Spleen (tissue), 11 donors: Measurements from ENCODE around the gene FTO. TPM values are rescaled to one million over a fixed set of nuclear protein-coding genes. Genes with fewer than 3 reads are reported as not detected.

Source experiments
- DNase-seq: peaks from one replicate; pipeline ENCODE4 v3.0.0-alpha.2; 2020
- H3K27ac ChIP-seq, 8 donors: fragments of 200-600 bp; sonication (generic) in 7 of 8; 1 replicate in 4 of 8; 2 replicates in 4 of 8; pipeline versions ENCODE4 v1.5.0 to v1.8.0; 2016 to 2021; ENCODE audit warnings: inconsistent platforms in 4 of 8, mild to moderate bottlenecking in 4 of 8, moderate library complexity in 1 of 8
- H3K27me3 ChIP-seq, 7 donors: fragments of 200-600 bp; sonication (generic) in 6 of 7; replicated peaks in 1 of 7; 1 replicate in 4 of 7; 2 replicates in 3 of 7; pipeline versions ENCODE4 v1.5.0 to v1.8.0; 2016 to 2021; ENCODE audit warnings: inconsistent platforms in 3 of 7, mild to moderate bottlenecking in 1 of 7
- H3K36me3 ChIP-seq, 6 donors: fragments of 200-600 bp; sonication (generic) in 5 of 6; 1 replicate in 4 of 6; 2 replicates in 2 of 6; pipeline versions ENCODE4 v1.5.0 to v1.8.0; 2016 to 2021; ENCODE audit warnings: inconsistent platforms in 2 of 6
- H3K4me1 ChIP-seq, 6 donors: fragments of 200-600 bp; sonication (generic) in 5 of 6; 1 replicate in 3 of 6; 2 replicates in 3 of 6; pipeline versions ENCODE4 v1.5.0 to v1.8.0; 2016 to 2021; ENCODE audit warnings: inconsistent platforms in 3 of 6
- H3K4me3 ChIP-seq, 8 donors: fragments of 200-600 bp; sonication (generic) in 7 of 8; 1 replicate in 4 of 8; 2 replicates in 4 of 8; pipeline versions ENCODE4 v1.5.0 to v1.8.0; 2016 to 2021; ENCODE audit warnings: inconsistent platforms in 4 of 8, mild to moderate bottlenecking in 4 of 8, moderate library complexity in 2 of 8
- H3K9me3 ChIP-seq, 8 donors: fragments of 200-600 bp; sonication (generic) in 7 of 8; 1 replicate in 4 of 8; 2 replicates in 4 of 8; pipeline versions ENCODE4 v1.5.0 to v1.8.0; 2016 to 2021; ENCODE audit warnings: inconsistent platforms in 4 of 8
- POLR2A ChIP-seq, 3 donors: fragments of 450-650 bp; IDR thresholded peaks; one replicate each; pipeline ENCODE4 v1.5.1; 2017; ENCODE audit warnings: antibody characterized with exemption in 3 of 3, mild to moderate bottlenecking in 1 of 3
- POLR2AphosphoS5 ChIP-seq, 3 donors: sonication (generic); formaldehyde crosslinking; IDR thresholded peaks; one replicate each; pipeline ENCODE4 v1.5.1; 2017; ENCODE audit warnings: antibody characterized with exemption in 3 of 3
- WGBS, 5 donors: extraction: QIAGEN DNeasy Blood & Tissue Kit in 3 of 5; methylation state at CpG; one replicate each; pipeline versions ENCODE4 v1.1.5 to v1.1.7; 2013 to 2018; 5-methylcytosine and 5-hydroxymethylcytosine counted together
- intact Hi-C: fragments of 100-400 bp; cut with DNase I; formaldehyde crosslinking; loops from one replicate; pipeline ENCODE4 v1.15.0; 2023; ENCODE audit warnings: low total_unique reads
- polyA plus RNA-seq, 3 donors: library from polyadenylated mRNA; stranded (reverse); fragments of 200-250 nt; gene quantifications; one replicate each; pipeline ENCODE4 v1.2.1, GENCODE V29; 2013
- total RNA-seq, 7 donors: library from RNA; depleted of rRNA in 3 of 7; stranded (reverse); fragments of >200 nt in 3 of 7; fragmentation: NEBNext Ultra II Directional in 4 of 7; extraction: Animal tissue kit (Norgen Biotek cat#: 25700) in 4 of 7; gene quantifications; one replicate each; pipeline versions ENCODE4 v1.1.0 to v1.2.1, GENCODE V29; 2016 to 2021
- TF ChIP-seq, protein P1 (sequence below), 11 experiments: fragments of 200-600 bp in 7 of 11; fragments of 450-650 bp in 4 of 11; sonication (generic) in 4 of 11; IDR thresholded peaks in 8 of 11; conservative IDR thresholded peaks in 3 of 11; 1 replicate in 7 of 11; 2 replicates in 4 of 11; pipeline versions ENCODE4 v1.4.0 to v1.8.0; 2016 to 2021; ENCODE audit warnings: antibody characterized with exemption in 11 of 11, inconsistent platforms in 4 of 11, mild to moderate bottlenecking in 1 of 11
- donor health status: healthy with polysubstance abuse.
- donor health status: DM: no; HTN: no; CAD: no; lungs with moderate emphysema.
- donor health status: DM: no; HTN: no; CAD: no.
- donor health status: Bipolar disorder and iron deficiency.
- donor health status: healthy.
- donor health status: DM: no; HTN: no; CAD: no.
- donor health status: DM: yes; HTN: yes; CAD: no.

Gene FTO
- total and polyA plus RNA-seq, 10 donors = 6.8 to 89.8 (median 68.4) TPM

DNA sequence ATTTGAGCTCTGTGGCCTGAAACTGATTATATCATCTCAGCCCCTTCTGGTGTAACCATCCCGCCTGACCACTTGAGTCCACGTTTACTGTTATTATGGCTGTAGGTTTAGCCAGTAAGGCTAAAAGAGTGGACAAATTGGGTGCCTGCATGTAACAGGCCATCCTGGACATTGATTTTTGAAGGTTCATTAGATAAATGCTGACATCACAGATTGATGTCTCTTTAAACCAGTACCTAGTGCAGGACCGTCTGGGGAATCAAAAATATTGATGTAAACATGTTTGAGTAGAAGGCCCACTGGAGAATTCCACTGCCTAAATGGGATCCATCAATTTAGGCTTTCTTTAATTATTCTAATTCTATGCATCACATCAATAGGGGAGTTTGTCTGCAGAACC is 367.6 kb downstream of the FTO start:
- no peak for TF ChIP-seq POLR2AphosphoS5 (IDR thresholded peaks at IDR 0.05)
- TF ChIP-seq, protein P1, sequence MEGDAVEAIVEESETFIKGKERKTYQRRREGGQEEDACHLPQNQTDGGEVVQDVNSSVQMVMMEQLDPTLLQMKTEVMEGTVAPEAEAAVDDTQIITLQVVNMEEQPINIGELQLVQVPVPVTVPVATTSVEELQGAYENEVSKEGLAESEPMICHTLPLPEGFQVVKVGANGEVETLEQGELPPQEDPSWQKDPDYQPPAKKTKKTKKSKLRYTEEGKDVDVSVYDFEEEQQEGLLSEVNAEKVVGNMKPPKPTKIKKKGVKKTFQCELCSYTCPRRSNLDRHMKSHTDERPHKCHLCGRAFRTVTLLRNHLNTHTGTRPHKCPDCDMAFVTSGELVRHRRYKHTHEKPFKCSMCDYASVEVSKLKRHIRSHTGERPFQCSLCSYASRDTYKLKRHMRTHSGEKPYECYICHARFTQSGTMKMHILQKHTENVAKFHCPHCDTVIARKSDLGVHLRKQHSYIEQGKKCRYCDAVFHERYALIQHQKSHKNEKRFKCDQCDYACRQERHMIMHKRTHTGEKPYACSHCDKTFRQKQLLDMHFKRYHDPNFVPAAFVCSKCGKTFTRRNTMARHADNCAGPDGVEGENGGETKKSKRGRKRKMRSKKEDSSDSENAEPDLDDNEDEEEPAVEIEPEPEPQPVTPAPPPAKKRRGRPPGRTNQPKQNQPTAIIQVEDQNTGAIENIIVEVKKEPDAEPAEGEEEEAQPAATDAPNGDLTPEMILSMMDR (IDR thresholded peaks at IDR 0.05 in 8 of 11, conservative IDR thresholded peaks at IDR 0.05 in 3 of 11) = no peak
- Histone ChIP-seq H3K4me3 (no peak overlapping the region), H3K36me3 (peaks cover 0 to 6% (median 0%) of the 10 kb centered on the region in 6 donors), H3K9me3 (no peaks in the 10 kb centered on the region), H3K27me3 (no peaks in the 10 kb centered on the region), H3K27ac (no peak overlapping the region), H3K4me1 (no peaks in the 10 kb centered on the region)
- DNase-seq = no peak
- intact Hi-C loops = no loop called here
- 85 to 98% (median 95%) methylated on average over 3 of the region's 3 CpGs for WGBS, 5 donors

DNA sequence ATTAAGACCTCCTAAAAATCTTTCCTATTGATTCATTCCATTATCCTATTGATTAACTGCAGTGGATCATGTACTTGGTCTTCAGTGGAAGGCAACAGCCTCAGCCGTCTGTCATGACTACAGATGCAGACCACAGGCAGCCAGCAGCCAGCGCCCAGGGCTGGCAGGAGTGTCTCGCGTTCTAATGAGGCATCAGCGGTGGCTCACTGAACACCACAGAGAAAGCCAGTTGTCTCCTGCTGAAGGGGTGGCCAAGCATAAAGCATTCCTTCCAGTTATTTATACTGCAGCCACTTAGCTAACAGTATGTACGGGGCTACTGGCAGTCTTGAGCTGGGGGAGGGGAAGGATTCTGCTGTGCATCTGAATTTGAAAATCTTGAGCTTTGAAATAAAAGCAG is 368.3 kb downstream of the FTO start:
- Histone ChIP-seq H3K4me3 (no peak overlapping the region), H3K4me1 (no peaks in the 10 kb centered on the region), H3K9me3 (no peaks in the 10 kb centered on the region), H3K36me3 (peaks cover 0 to 6% (median 0%) of the 10 kb centered on the region in 6 donors), H3K27ac (no peak overlapping the region), H3K27me3 (no peaks in the 10 kb centered on the region)
- DNase-seq = no peak
- WGBS, 5 donors = 89 to 93% (median 91%) methylated on average over 6 of the region's 6 CpGs
- intact Hi-C loops = no loop called here
- TF ChIP-seq POLR2AphosphoS5 (IDR thresholded peaks at IDR 0.05) (no peak), POLR2A (IDR thresholded peaks at IDR 0.05) (no peak)
- TF ChIP-seq, protein P1 (IDR thresholded peaks at IDR 0.05 in 8 of 11, conservative IDR thresholded peaks at IDR 0.05 in 3 of 11) = no peak

DNA sequence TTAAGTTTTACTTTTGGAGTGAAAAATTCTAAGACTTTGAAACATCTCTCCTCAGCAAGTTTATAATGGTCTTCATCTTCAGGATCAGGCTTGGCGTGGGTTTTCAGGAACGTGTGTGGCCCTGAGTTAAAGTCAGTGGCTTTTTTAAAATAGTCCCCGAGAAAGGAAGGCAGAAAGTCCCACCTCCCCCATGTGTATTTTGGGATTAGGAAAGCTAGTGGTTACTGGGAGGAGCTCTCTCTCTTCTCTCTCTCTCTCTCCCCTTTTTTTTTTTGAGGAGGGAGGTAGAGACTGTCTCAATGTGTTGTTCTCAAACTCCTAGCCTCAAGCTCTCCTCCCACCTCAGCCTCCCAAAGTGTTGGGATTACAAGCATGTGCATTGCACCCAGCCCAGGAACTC is 369.4 kb downstream of the FTO start:
- WGBS, 5 donors = 45 to 82% (median 71%) methylated on average over 3 of the region's 3 CpGs
- intact Hi-C loops = no loop called here
- H3K36me3 ChIP-seq = peaks cover 0 to 6% (median 0%) of the 10 kb centered on the region in 6 donors
- H3K27me3 ChIP-seq = no peaks in the 10 kb centered on the region
- TF ChIP-seq POLR2AphosphoS5 (IDR thresholded peaks at IDR 0.05) (no peak), POLR2A (IDR thresholded peaks at IDR 0.05) (no peak)
- TF ChIP-seq, protein P1 (IDR thresholded peaks at IDR 0.05 in 8 of 11, conservative IDR thresholded peaks at IDR 0.05 in 3 of 11) = no peak
- no peak overlapping the region for H3K27ac ChIP-seq
- no peaks in the 10 kb centered on the region for H3K9me3 ChIP-seq
- no peak for DNase-seq
- no peaks in the 10 kb centered on the region for H3K4me1 ChIP-seq
- no peak overlapping the region for H3K4me3 ChIP-seq

DNA sequence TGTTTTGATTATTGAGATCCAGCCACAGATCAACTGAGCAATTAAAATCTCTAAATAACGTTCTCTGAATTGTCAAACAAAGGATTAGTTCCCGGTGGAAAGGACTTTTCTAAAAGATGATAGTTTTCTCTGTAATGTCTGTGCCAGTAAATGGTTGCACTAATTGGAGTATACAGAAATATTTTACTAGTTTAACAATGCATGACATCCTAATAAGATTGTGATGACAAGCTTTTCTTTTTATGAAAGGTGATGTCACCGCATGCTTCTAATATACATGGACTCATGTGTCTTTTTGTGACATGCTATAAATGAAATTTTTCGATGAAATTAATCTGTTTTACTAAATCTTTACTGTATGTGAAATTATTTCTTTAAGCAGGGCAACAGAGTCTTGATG is 371.5 kb downstream of the FTO start:
- no peak for DNase-seq

More for the DNA sequence above, 371.5 kb downstream of the FTO start:
- TF ChIP-seq POLR2A (IDR thresholded peaks at IDR 0.05) = no peak
- no peak for TF ChIP-seq POLR2AphosphoS5 (IDR thresholded peaks at IDR 0.05)
- TF ChIP-seq, protein P1 (IDR thresholded peaks at IDR 0.05 in 8 of 11, conservative IDR thresholded peaks at IDR 0.05 in 3 of 11) = no peak
- H3K27me3 ChIP-seq = no peaks in the 10 kb centered on the region
- H3K9me3 ChIP-seq = no peaks in the 10 kb centered on the region
- WGBS, 5 donors = 93 to 97% (median 95%) methylated on average over 4 of the region's 4 CpGs
- H3K4me3 ChIP-seq = no peak overlapping the region
- H3K36me3 ChIP-seq = peaks cover 0 to 6% (median 0%) of the 10 kb centered on the region in 6 donors
- no peak overlapping the region for H3K27ac ChIP-seq
- no peaks in the 10 kb centered on the region for H3K4me1 ChIP-seq
- intact Hi-C loops = no loop called here
